K562 (cell line): Measurements from ENCODE around the gene NOCT. TPM values are rescaled to one million over a fixed set of nuclear protein-coding genes. Genes with fewer than 3 reads are reported as not detected.

Experiments
- ATF7 ChIP-seq: fragments of 450-650 bp; IDR thresholded peaks from 2 replicates; pipeline ENCODE4 v1.7.1; 2014; ENCODE audit warnings: mild to moderate bottlenecking, moderate library complexity
- CTCFL ChIP-seq: IDR thresholded peaks from 2 replicates; pipeline ENCODE4 v1.6.1; 2011; ENCODE audit warnings: borderline replicate concordance, low read depth, mild to moderate bottlenecking, moderate library complexity, low read length; ENCODE audit not compliant: insufficient read depth, poor library complexity, severe bottlenecking
- CUX1 ChIP-seq: fragments of 200-800 bp; sonication (Bioruptor generic); IDR thresholded peaks from 2 replicates; pipeline ENCODE4 v1.6.1; 2016; ENCODE audit warnings: missing genetic modification characterization, missing compliant biosample characterization
- EZH2 ChIP-seq: IDR thresholded peaks from 2 replicates; pipeline ENCODE4 v1.6.1; 2012; ENCODE audit warnings: low read depth, mild to moderate bottlenecking, inconsistent platforms, low read length, borderline replicate concordance
- IRF1 ChIP-seq: sonication (generic); formaldehyde crosslinking; IDR thresholded peaks from 2 replicates; pipeline ENCODE4 v1.8.0; 2022; ENCODE audit warnings: missing genetic modification reagents, mild to moderate bottlenecking, borderline replicate concordance
- KAT8 ChIP-seq: fragments of 450-650 bp; IDR thresholded peaks from 2 replicates; pipeline ENCODE4 v1.6.1; 2016; ENCODE audit warnings: low read depth, mild to moderate bottlenecking
- MYC ChIP-seq, 2 experiments: fragments of 250-450 bp in 1 of 2; sonication (Bioruptor Pico) in 1 of 2; IDR thresholded peaks; 2 replicates each; pipeline versions ENCODE4 v1.5.1 to v1.6.1; 2012 to 2021; ENCODE audit warnings: low read depth in 2 of 2, borderline replicate concordance in 1 of 2, improper control_type of control experiment in 1 of 2, low read length in 1 of 2, mild to moderate bottlenecking in 1 of 2, moderate library complexity in 1 of 2
- NR2F6 ChIP-seq: fragments of 450-650 bp; formaldehyde crosslinking; IDR thresholded peaks from 2 replicates; pipeline ENCODE4 v1.4.0; 2020; ENCODE audit warnings: mild to moderate bottlenecking
- RBM15 ChIP-seq: fragments of 200-400 bp; formaldehyde crosslinking; IDR thresholded peaks from 2 replicates; pipeline ENCODE4 v1.6.1; 2018; ENCODE audit warnings: mild to moderate bottlenecking, low read length, moderate library complexity; ENCODE audit not compliant: insufficient read depth
- SNIP1 ChIP-seq: fragments of 450-650 bp; IDR thresholded peaks from 2 replicates; pipeline ENCODE4 v1.7.1; 2017; ENCODE audit warnings: low read depth, mild to moderate bottlenecking
- SRSF7 ChIP-seq: fragments of 200-400 bp; formaldehyde crosslinking; optimal IDR thresholded peaks from 2 replicates; pipeline ENCODE3; 2017; ENCODE audit warnings: mild to moderate bottlenecking, low read depth, low read length
- SUPT5H ChIP-seq: fragments of 450-650 bp; IDR thresholded peaks from 2 replicates; pipeline ENCODE4 v1.6.1; 2016
- TEAD2 ChIP-seq: fragments of 450-650 bp; IDR thresholded peaks from 2 replicates; pipeline ENCODE4 v1.6.1; 2016; ENCODE audit warnings: missing genetic modification characterization, control low read depth, missing compliant biosample characterization
- ZNF324 ChIP-seq: fragments of 250-450 bp; sonication (Bioruptor Pico); IDR thresholded peaks from 2 replicates; pipeline ENCODE4 v1.4.0; 2020; ENCODE audit warnings: mild to moderate bottlenecking
- ZNF408 ChIP-seq: fragments of 250-450 bp; sonication (Bioruptor Pico); IDR thresholded peaks from 2 replicates; pipeline ENCODE4 v1.4.0; 2020; ENCODE audit warnings: low read depth, mild to moderate bottlenecking, moderate library complexity
- ZNF780A ChIP-seq: fragments of 250-450 bp; sonication (Bioruptor Pico); IDR thresholded peaks from 2 replicates; pipeline ENCODE4 v1.5.0; 2021; ENCODE audit warnings: mild to moderate bottlenecking
- polyA plus RNA-seq, 8 experiments: library from polyadenylated mRNA; depleted of rRNA in 4 of 8; stranded (reverse) in 5 of 8; unstranded in 3 of 8; fragments of >200 nt; fragmentation: Nextera tagmentation in 2 of 8; fragmentation: Illumina TruSeq in 1 of 8; extraction: Ambion mirVana in 2 of 8; extraction: Trizol in 1 of 8; gene quantifications; 2 replicates each; pipeline versions ENCODE4 v1.2.1 to v1.2.3, GENCODE V29; 2011 to 2014; ENCODE audit warnings: inconsistent platforms in 1 of 8, missing spikeins in 1 of 8
- total RNA-seq, 7 experiments: library from RNA; depleted of rRNA in 6 of 7; stranded (reverse); fragments of >200 nt in 6 of 7; fragmentation: Illumina TruSeq in 2 of 7; extraction: Trizol in 2 of 7; gene quantifications; 2 replicates each; pipeline versions ENCODE4 v1.2.1 to v1.2.3, GENCODE V29; 2011 to 2021; ENCODE audit warnings: low replicate concordance in 1 of 7
- TF ChIP-seq, protein P1 (sequence below): fragments of 250-450 bp; sonication (Bioruptor Pico); IDR thresholded peaks from 2 replicates; pipeline ENCODE4 v1.8.0; 2021; ENCODE audit warnings: moderate library complexity, mild to moderate bottlenecking, inconsistent platforms

Gene NOCT
- total and polyA plus RNA-seq, 9 of the 15 experiments (the other 6 are each of a cell fraction or from before 2014, with no cell fraction given), result 1.3 to 20.2 (median 11.1) TPM

DNA sequence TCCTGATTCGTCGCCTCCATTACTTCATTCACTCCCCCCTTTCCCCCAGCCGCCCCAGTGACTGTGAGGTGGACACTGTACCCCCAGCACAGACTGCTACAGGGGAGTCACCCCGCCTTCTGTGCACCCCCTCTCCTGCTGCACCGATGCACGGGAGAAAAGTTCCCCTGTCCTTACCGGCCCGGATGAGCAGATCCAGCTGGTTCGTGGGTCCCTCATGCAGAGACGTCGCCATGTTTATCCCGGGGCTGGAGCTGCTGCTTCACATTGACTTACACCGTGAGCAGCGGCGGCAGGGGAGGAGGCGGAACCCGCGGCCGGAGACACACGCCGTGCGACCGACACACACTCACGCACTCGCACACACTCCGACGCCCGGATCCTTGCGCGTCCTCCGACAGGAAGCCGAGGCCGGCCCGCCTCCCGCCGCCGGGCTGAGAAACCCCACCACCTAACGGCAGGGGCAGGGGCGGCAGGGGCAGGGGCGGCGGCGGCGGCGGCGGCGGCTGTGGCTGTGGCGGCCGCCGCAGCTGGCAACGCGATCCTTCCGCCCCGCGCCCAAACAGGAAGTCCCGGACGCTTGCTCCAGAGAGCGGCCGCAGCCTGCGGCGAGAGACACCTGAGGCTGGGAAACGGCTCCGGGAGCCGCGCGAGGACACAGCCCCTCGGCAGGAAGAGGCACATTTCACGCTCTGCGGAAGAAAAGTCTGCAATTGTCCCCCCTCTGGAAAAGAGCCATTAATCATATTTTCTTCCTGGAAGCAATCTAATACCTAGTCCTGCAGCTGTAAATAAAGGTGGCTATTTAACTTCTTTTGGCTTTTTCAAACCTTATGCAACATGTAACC lies 68.6 kb downstream of the NOCT start (continued):
- peak; percentile 66 for TF ChIP-seq MYC (IDR thresholded peaks at IDR 0.05; ENCODE audit: low read depth, low read length)
- 0 out of 2 replicates have a peak, but pooled peaks have one; percentile 48 for TF ChIP-seq MYC (CRISPR knock-in tag; IDR thresholded peaks at IDR 0.05; ENCODE audit: borderline replicate concordance, low read depth)
- peak; percentile 80 for TF ChIP-seq SUPT5H
- no peak for TF ChIP-seq KAT8
- TF ChIP-seq SRSF7, result no peak
- TF ChIP-seq CTCFL, result no peak
- no peak for TF ChIP-seq ZNF408 (CRISPR knock-in tag)
- TF ChIP-seq SNIP1, result no peak
- TF ChIP-seq CUX1 (CRISPR knock-in tag), result no peak
- TF ChIP-seq ZNF324 (CRISPR knock-in tag), result no peak
- peak; percentile 67 for TF ChIP-seq ATF7
- no peak for TF ChIP-seq IRF1
- TF ChIP-seq TEAD2 (tag), result no peak
- TF ChIP-seq, protein P1, sequence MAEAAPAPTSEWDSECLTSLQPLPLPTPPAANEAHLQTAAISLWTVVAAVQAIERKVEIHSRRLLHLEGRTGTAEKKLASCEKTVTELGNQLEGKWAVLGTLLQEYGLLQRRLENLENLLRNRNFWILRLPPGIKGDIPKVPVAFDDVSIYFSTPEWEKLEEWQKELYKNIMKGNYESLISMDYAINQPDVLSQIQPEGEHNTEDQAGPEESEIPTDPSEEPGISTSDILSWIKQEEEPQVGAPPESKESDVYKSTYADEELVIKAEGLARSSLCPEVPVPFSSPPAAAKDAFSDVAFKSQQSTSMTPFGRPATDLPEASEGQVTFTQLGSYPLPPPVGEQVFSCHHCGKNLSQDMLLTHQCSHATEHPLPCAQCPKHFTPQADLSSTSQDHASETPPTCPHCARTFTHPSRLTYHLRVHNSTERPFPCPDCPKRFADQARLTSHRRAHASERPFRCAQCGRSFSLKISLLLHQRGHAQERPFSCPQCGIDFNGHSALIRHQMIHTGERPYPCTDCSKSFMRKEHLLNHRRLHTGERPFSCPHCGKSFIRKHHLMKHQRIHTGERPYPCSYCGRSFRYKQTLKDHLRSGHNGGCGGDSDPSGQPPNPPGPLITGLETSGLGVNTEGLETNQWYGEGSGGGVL (CRISPR knock-in tag), result no peak
- no peak for TF ChIP-seq ZNF780A
- TF ChIP-seq NR2F6, result no peak
- no peak for TF ChIP-seq RBM15
- no peak for TF ChIP-seq EZH2
